Measurements from ENCODE around the gene SPAAR.
"Not testable (repeated sequence)": the region's sequence is repeated elsewhere in the genome, so short reads cannot be mapped to it uniquely, and the experiment has no call there.

Gene SPAAR

GRCh38 chr9:35909274-35909673 is at the start of gene SPAAR:
TSS of gene SPAAR (plus strand) at chr9:35909490. CDS start at chr9:35910464, 974 bp downstream.
- DNase-seq, result no peak

- no peak for DNase-seq
Observed at GRCh38 chr9:35859990-35860339, 49.3 kb upstream of the SPAAR start.

- no peak for DNase-seq
Observed at GRCh38 chr9:35861161-35861897, 48.0 kb upstream of the SPAAR start.

GRCh38 chr9:35862328-35862727 is 47.0 kb upstream of the SPAAR start:
- no peak for DNase-seq

- DNase-seq, result no peak
Observed at GRCh38 chr9:35863583-35863982, 45.7 kb upstream of the SPAAR start.

GRCh38 chr9:35864695-35865255 is 44.5 kb upstream of the SPAAR start:
- no peak for DNase-seq

- no peak for DNase-seq
Observed at GRCh38 chr9:35867538-35867937, 41.8 kb upstream of the SPAAR start.

- DNase-seq, result no peak
Observed at GRCh38 chr9:35868933-35869332, 40.4 kb upstream of the SPAAR start.

- DNase-seq, result no peak
Observed at GRCh38 chr9:35869621-35870216, 39.6 kb upstream of the SPAAR start.

GRCh38 chr9:35870351-35870923 is 38.9 kb upstream of the SPAAR start, which contains the start of gene OR13J1:
TSS of gene OR13J1 (minus strand) at chr9:35870401. CDS start at chr9:35870401, 0 bp downstream.
- DNase-seq, result no peak

- DNase-seq, result no peak
Observed at GRCh38 chr9:35871545-35871944, 37.7 kb upstream of the SPAAR start.

GRCh38 chr9:35872505-35872904 is 36.8 kb upstream of the SPAAR start:
- no peak for DNase-seq

- peak; percentile 58 for DNase-seq
Observed at GRCh38 chr9:35882263-35882848, 26.9 kb upstream of the SPAAR start.

GRCh38 chr9:35882996-35883395 is 26.3 kb upstream of the SPAAR start:
- no peak for DNase-seq

GRCh38 chr9:35884908-35885307 is 24.4 kb upstream of the SPAAR start:
- not testable (repeated sequence) for DNase-seq

GRCh38 chr9:35891646-35892045 is 17.6 kb upstream of the SPAAR start:
- no peak for DNase-seq

GRCh38 chr9:35892051-35892450 is 17.2 kb upstream of the SPAAR start:
- DNase-seq, result no peak

GRCh38 chr9:35896570-35896969 is 12.7 kb upstream of the SPAAR start:
- DNase-seq, result no peak

- DNase-seq, result not testable (repeated sequence)
Observed at GRCh38 chr9:35897376-35898099, 11.8 kb upstream of the SPAAR start.

- DNase-seq, result no peak
Observed at GRCh38 chr9:35898337-35898736, 11.0 kb upstream of the SPAAR start.

- DNase-seq, result no peak
Observed at GRCh38 chr9:35899021-35899420, 10.3 kb upstream of the SPAAR start.

- peak; percentile 26 for DNase-seq
Observed at GRCh38 chr9:35903049-35903448, 6.2 kb upstream of the SPAAR start.

GRCh38 chr9:35904338-35904737 is 5.0 kb upstream of the SPAAR start:
- DNase-seq, result no peak

All from NCI-H1436 (cell line).